ENCODE measurements around the gene IL26. TPM values are rescaled to one million over a fixed set of nuclear protein-coding genes. Genes with fewer than 3 reads are reported as not detected.

IL26 gene
- total and polyA plus RNA-seq, 2 of the 4 experiments (the other 2 are of a cell fraction), result not detected

DNA sequence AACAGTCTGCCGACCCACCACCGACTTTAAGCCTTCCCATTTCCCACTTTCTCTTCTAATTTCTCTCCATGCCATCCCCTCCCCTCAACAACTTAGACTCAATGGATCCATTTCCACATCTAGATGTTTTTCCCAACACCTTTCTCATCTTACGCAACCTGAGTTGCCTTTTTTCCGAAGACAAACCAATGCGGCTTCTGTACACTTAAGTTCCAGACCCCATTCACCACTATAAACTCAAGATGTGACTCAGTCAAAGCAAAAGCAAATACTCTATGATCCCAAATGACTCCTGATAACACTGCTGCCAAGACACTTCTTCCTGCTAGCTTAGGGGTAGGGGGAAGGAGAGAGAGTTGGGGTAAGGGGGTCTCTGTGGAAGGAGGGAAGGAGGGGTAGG lies 26.5 kb upstream of the IL26 start:
- peak; percentile 29; the same call in 1 of the 2 replicates for TF ChIP-seq CEBPB (IDR thresholded peaks at IDR 0.05; ENCODE audit: low read depth, low read length)
- TF ChIP-seq, protein P1, sequence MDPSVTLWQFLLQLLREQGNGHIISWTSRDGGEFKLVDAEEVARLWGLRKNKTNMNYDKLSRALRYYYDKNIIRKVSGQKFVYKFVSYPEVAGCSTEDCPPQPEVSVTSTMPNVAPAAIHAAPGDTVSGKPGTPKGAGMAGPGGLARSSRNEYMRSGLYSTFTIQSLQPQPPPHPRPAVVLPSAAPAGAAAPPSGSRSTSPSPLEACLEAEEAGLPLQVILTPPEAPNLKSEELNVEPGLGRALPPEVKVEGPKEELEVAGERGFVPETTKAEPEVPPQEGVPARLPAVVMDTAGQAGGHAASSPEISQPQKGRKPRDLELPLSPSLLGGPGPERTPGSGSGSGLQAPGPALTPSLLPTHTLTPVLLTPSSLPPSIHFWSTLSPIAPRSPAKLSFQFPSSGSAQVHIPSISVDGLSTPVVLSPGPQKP (IDR thresholded peaks at IDR 0.05; ENCODE audit: borderline replicate concordance, low read depth, low read length), result no peak
- Histone ChIP-seq H3K4me3 (ENCODE audit: insufficient read depth, low read depth, low read length) (no peak overlapping the region), H3K9me1 (ENCODE audit: insufficient read depth, low read length) (no peaks in the 10 kb centered on the region), H3K4me2 (ENCODE audit: low read depth, low read length) (no peak overlapping the region), H3K79me1 (ENCODE audit: low read depth in 1 of 2, low read length in 2 of 2) (no peaks in the 10 kb centered on the region), H3K27me3 (ENCODE audit: control insufficient read depth, insufficient read depth, low read length) (peaks cover 5% of the 10 kb centered on the region; the same call in 1 of the 2 replicates), H2BK120ac (ENCODE audit: low read depth, low read length) (no peak overlapping the region), H3K4ac (ENCODE audit: low read depth, low read length) (no peak overlapping the region), H3K36me3 (ENCODE audit: control insufficient read depth, insufficient read depth, low read length) (no peaks in the 10 kb centered on the region), H3K18ac (ENCODE audit: low read depth, low read length) (no peak overlapping the region), H2BK20ac (ENCODE audit: low read depth, low read length) (no peak overlapping the region), H4K20me1 (ENCODE audit: insufficient read depth, low read length) (no peaks in the 10 kb centered on the region), H2BK15ac (ENCODE audit: low read depth, low read length) (no peak overlapping the region), H3K27ac (ENCODE audit: insufficient read depth, low read length) (no peak overlapping the region), H4K8ac (ENCODE audit: low read depth in 2 of 2, low read length in 2 of 2) (no peak overlapping the region), H3K4me1 (ENCODE audit: control insufficient read depth, insufficient read depth, low read length) (no peaks in the 10 kb centered on the region), H4K5ac (ENCODE audit: low read depth, low read length) (no peak overlapping the region), H3K56ac (ENCODE audit: extremely low read depth, insufficient read depth, low read length) (no peak overlapping the region), H3K9me3 (ENCODE audit: control insufficient read depth, insufficient read depth, low read length) (no peaks in the 10 kb centered on the region), H2AK9ac (replicated peaks; ENCODE audit: low read depth, low read length, poor library complexity) (no peak overlapping the region), H2BK5ac (ENCODE audit: low read depth, low read length, poor library complexity, severe bottlenecking) (no peak overlapping the region), H2AFZ (replicated peaks; ENCODE audit: low read length, poor library complexity) (no peak overlapping the region), H3K23ac (ENCODE audit: low read depth, low read length) (no peak overlapping the region), H3K14ac (replicated peaks; ENCODE audit: low read depth, low read length) (no peak overlapping the region), H4K91ac (ENCODE audit: insufficient read depth, low read depth, low read length) (no peak overlapping the region), H3K9ac (ENCODE audit: low read depth, low read length) (no peak overlapping the region), H2AK5ac (ENCODE audit: low read depth, low read length) (no peak overlapping the region)
- ATAC-seq (ENCODE audit: low read depth) (no peak), DNase-seq (no peak)
- WGBS, 2 experiments (ENCODE audit: extremely low coverage in 2 of 2, insufficient read length in 1 of 2), result no CpG with 5 or more reads among the region's 5 CpGs
- intact Hi-C loops (cut with micrococcal nuclease) (no loop called here), in situ Hi-C loops (cut with MboI; ENCODE audit: low sequenced_read_pairs) (no loop called here), dilution Hi-C loops (cut with HindIII; ENCODE audit: low sequenced_read_pairs, unreplicated experiment) (no loop called here)
- POLR2A ChIA-PET (ENCODE audit: unreplicated experiment), result no interaction called here
- CTCF ChIA-PET, result no interaction called here
- BruUV-seq (replicated peaks), result no TSS peak
